Hepatocyte (in vitro differentiated cells): ENCODE measurements around the gene TFDP2.

Source experiments
- CTCF ChIP-seq: fragments of 200-600 bp; sonication (generic); IDR thresholded peaks from 2 replicates; pipeline ENCODE4 v1.5.1; 2016; ENCODE audit warnings: antibody characterized with exemption, mild to moderate bottlenecking; ENCODE audit not compliant: poor library complexity
- EZH2 ChIP-seq: fragments of 200-600 bp; sonication (generic); IDR thresholded peaks from 2 replicates; pipeline ENCODE4 v1.6.1; 2016; ENCODE audit warnings: antibody characterized with exemption, mild to moderate bottlenecking, borderline replicate concordance
- EZH2phosphoT487 ChIP-seq: fragments of 200-600 bp; sonication (generic); IDR thresholded peaks from one replicate; pipeline ENCODE4 v1.6.1; 2018; ENCODE audit warnings: antibody characterized with exemption, mild to moderate bottlenecking, low read depth, moderate library complexity; ENCODE audit not compliant: unreplicated experiment, severe bottlenecking

- TF ChIP-seq CTCF, result no peak
- TF ChIP-seq EZH2, result no peak
- no peak for TF ChIP-seq EZH2phosphoT487
Measured at GRCh38 chr3:142013993-142014392, 135.4 kb downstream of the TFDP2 start.
